Stomach (tissue), 4 donors: ENCODE results near the gene KRTAP5-2.

ENCODE experiments used
- CTCF ChIP-seq, 7 experiments: fragments of 450-650 bp in 4 of 7; fragments of 200-600 bp in 3 of 7; sonication (generic) in 3 of 7; IDR thresholded peaks; one replicate each; pipeline ENCODE4 v1.5.1; 2016 to 2019; ENCODE audit warnings: antibody characterized with exemption in 7 of 7, control low read depth in 2 of 7, mild to moderate bottlenecking in 1 of 7
- EP300 ChIP-seq: sonication (generic); formaldehyde crosslinking; IDR thresholded peaks from one replicate; pipeline ENCODE4 v1.6.1; 2017; ENCODE audit warnings: antibody characterized with exemption

GRCh38 chr11:1597331-1597993, 632 bp downstream of the KRTAP5-2 start:
- TF ChIP-seq CTCF (IDR thresholded peaks at IDR 0.05) (no peak), EP300 (no peak)
